Spleen (tissue), 11 donors: Measurements from ENCODE around the gene TMEM151A. TPM values are rescaled to one million over a fixed set of nuclear protein-coding genes. Genes with fewer than 3 reads are reported as not detected.
"Not testable (repeated sequence)": the region's sequence is repeated elsewhere in the genome, so short reads cannot be mapped to it uniquely, and the experiment has no call there.

ENCODE experiments used
- DNase-seq: peaks from one replicate; pipeline ENCODE4 v3.0.0-alpha.2; 2020
- H3K27ac ChIP-seq, 8 donors: fragments of 200-600 bp; sonication (generic) in 7 of 8; 1 replicate in 4 of 8; 2 replicates in 4 of 8; pipeline versions ENCODE4 v1.5.0 to v1.8.0; 2016 to 2021; ENCODE audit warnings: inconsistent platforms in 4 of 8, mild to moderate bottlenecking in 4 of 8, moderate library complexity in 1 of 8
- H3K27me3 ChIP-seq, 7 donors: fragments of 200-600 bp; sonication (generic) in 6 of 7; replicated peaks in 1 of 7; 1 replicate in 4 of 7; 2 replicates in 3 of 7; pipeline versions ENCODE4 v1.5.0 to v1.8.0; 2016 to 2021; ENCODE audit warnings: inconsistent platforms in 3 of 7, mild to moderate bottlenecking in 1 of 7
- H3K36me3 ChIP-seq, 6 donors: fragments of 200-600 bp; sonication (generic) in 5 of 6; 1 replicate in 4 of 6; 2 replicates in 2 of 6; pipeline versions ENCODE4 v1.5.0 to v1.8.0; 2016 to 2021; ENCODE audit warnings: inconsistent platforms in 2 of 6
- H3K4me1 ChIP-seq, 6 donors: fragments of 200-600 bp; sonication (generic) in 5 of 6; 1 replicate in 3 of 6; 2 replicates in 3 of 6; pipeline versions ENCODE4 v1.5.0 to v1.8.0; 2016 to 2021; ENCODE audit warnings: inconsistent platforms in 3 of 6
- H3K4me3 ChIP-seq, 8 donors: fragments of 200-600 bp; sonication (generic) in 7 of 8; 1 replicate in 4 of 8; 2 replicates in 4 of 8; pipeline versions ENCODE4 v1.5.0 to v1.8.0; 2016 to 2021; ENCODE audit warnings: inconsistent platforms in 4 of 8, mild to moderate bottlenecking in 4 of 8, moderate library complexity in 2 of 8
- H3K9me3 ChIP-seq, 8 donors: fragments of 200-600 bp; sonication (generic) in 7 of 8; 1 replicate in 4 of 8; 2 replicates in 4 of 8; pipeline versions ENCODE4 v1.5.0 to v1.8.0; 2016 to 2021; ENCODE audit warnings: inconsistent platforms in 4 of 8
- POLR2A ChIP-seq, 3 donors: fragments of 450-650 bp; IDR thresholded peaks; one replicate each; pipeline ENCODE4 v1.5.1; 2017; ENCODE audit warnings: antibody characterized with exemption in 3 of 3, mild to moderate bottlenecking in 1 of 3
- POLR2AphosphoS5 ChIP-seq, 3 donors: sonication (generic); formaldehyde crosslinking; IDR thresholded peaks; one replicate each; pipeline ENCODE4 v1.5.1; 2017; ENCODE audit warnings: antibody characterized with exemption in 3 of 3
- WGBS, 5 donors: extraction: QIAGEN DNeasy Blood & Tissue Kit in 3 of 5; methylation state at CpG; one replicate each; pipeline versions ENCODE4 v1.1.5 to v1.1.7; 2013 to 2018; 5-methylcytosine and 5-hydroxymethylcytosine counted together
- intact Hi-C: fragments of 100-400 bp; cut with DNase I; formaldehyde crosslinking; loops from one replicate; pipeline ENCODE4 v1.15.0; 2023; ENCODE audit warnings: low total_unique reads
- polyA plus RNA-seq, 3 donors: library from polyadenylated mRNA; stranded (reverse); fragments of 200-250 nt; gene quantifications; one replicate each; pipeline ENCODE4 v1.2.1, GENCODE V29; 2013
- total RNA-seq, 7 donors: library from RNA; depleted of rRNA in 3 of 7; stranded (reverse); fragments of >200 nt in 3 of 7; fragmentation: NEBNext Ultra II Directional in 4 of 7; extraction: Animal tissue kit (Norgen Biotek cat#: 25700) in 4 of 7; gene quantifications; one replicate each; pipeline versions ENCODE4 v1.1.0 to v1.2.1, GENCODE V29; 2016 to 2021
- TF ChIP-seq, protein P1 (sequence below), 11 experiments: fragments of 200-600 bp in 7 of 11; fragments of 450-650 bp in 4 of 11; sonication (generic) in 4 of 11; IDR thresholded peaks in 8 of 11; conservative IDR thresholded peaks in 3 of 11; 1 replicate in 7 of 11; 2 replicates in 4 of 11; pipeline versions ENCODE4 v1.4.0 to v1.8.0; 2016 to 2021; ENCODE audit warnings: antibody characterized with exemption in 11 of 11, inconsistent platforms in 4 of 11, mild to moderate bottlenecking in 1 of 11
- donor health status: healthy with polysubstance abuse.
- donor health status: DM: no; HTN: no; CAD: no; lungs with moderate emphysema.
- donor health status: DM: no; HTN: no; CAD: no.
- donor health status: Bipolar disorder and iron deficiency.
- donor health status: healthy.
- donor health status: DM: no; HTN: no; CAD: no.
- donor health status: DM: yes; HTN: yes; CAD: no.

Gene TMEM151A
- total and polyA plus RNA-seq, 10 donors, result 0.02 to 0.34 (median 0.02) TPM; not detected in 7

- intact Hi-C loops, result no loop called here
- TF ChIP-seq, protein P1, sequence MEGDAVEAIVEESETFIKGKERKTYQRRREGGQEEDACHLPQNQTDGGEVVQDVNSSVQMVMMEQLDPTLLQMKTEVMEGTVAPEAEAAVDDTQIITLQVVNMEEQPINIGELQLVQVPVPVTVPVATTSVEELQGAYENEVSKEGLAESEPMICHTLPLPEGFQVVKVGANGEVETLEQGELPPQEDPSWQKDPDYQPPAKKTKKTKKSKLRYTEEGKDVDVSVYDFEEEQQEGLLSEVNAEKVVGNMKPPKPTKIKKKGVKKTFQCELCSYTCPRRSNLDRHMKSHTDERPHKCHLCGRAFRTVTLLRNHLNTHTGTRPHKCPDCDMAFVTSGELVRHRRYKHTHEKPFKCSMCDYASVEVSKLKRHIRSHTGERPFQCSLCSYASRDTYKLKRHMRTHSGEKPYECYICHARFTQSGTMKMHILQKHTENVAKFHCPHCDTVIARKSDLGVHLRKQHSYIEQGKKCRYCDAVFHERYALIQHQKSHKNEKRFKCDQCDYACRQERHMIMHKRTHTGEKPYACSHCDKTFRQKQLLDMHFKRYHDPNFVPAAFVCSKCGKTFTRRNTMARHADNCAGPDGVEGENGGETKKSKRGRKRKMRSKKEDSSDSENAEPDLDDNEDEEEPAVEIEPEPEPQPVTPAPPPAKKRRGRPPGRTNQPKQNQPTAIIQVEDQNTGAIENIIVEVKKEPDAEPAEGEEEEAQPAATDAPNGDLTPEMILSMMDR (IDR thresholded peaks at IDR 0.05 in 8 of 11, conservative IDR thresholded peaks at IDR 0.05 in 3 of 11), result no peak
- peak; percentile 42 to 73 (median 61) for TF ChIP-seq POLR2AphosphoS5 (IDR thresholded peaks at IDR 0.05)
- Histone ChIP-seq H3K4me1 (peaks cover 18 to 66% (median 42%) of the 10 kb centered on the region in 6 donors), H3K36me3 (no peaks in the 10 kb centered on the region), H3K9me3 (no peaks in the 10 kb centered on the region), H3K27ac (peak overlapping the region; percentile 60 to 91 (median 80)), H3K4me3 (peak overlapping the region in 3 of 8 donors; percentile 28 to 54 (median 41)), H3K27me3 (peaks cover 0 to 26% (median 0%) of the 10 kb centered on the region in 7 donors)
- peak; percentile 90 for DNase-seq
- WGBS, 5 donors, result 14 to 19% (median 16%) methylated on average over 12 to 16 of the region's 16 CpGs
Observed at GRCh38 chr11:66317723-66318599, 26.3 kb downstream of the TMEM151A start.

GRCh38 chr11:66318600-66318970 lies 26.9 kb downstream of the TMEM151A start:
- 56 to 73% (median 60%) methylated on average over 3 of the region's 3 CpGs for WGBS, 5 donors
- H3K36me3 ChIP-seq, result no peaks in the 10 kb centered on the region
- no peak for DNase-seq
- H3K4me3 ChIP-seq, result no peak overlapping the region
- H3K27me3 ChIP-seq, result peaks cover 0 to 26% (median 0%) of the 10 kb centered on the region in 7 donors
- peaks cover 13 to 60% (median 36%) of the 10 kb centered on the region in 6 donors for H3K4me1 ChIP-seq
- no peaks in the 10 kb centered on the region for H3K9me3 ChIP-seq
- peak overlapping the region; percentile 60 to 91 (median 80) for H3K27ac ChIP-seq
- intact Hi-C loops, result no loop called here
- TF ChIP-seq, protein P1 (IDR thresholded peaks at IDR 0.05 in 8 of 11, conservative IDR thresholded peaks at IDR 0.05 in 3 of 11), result no peak
- TF ChIP-seq POLR2A (IDR thresholded peaks at IDR 0.05) (no peak), POLR2AphosphoS5 (IDR thresholded peaks at IDR 0.05) (no peak)

DNA sequence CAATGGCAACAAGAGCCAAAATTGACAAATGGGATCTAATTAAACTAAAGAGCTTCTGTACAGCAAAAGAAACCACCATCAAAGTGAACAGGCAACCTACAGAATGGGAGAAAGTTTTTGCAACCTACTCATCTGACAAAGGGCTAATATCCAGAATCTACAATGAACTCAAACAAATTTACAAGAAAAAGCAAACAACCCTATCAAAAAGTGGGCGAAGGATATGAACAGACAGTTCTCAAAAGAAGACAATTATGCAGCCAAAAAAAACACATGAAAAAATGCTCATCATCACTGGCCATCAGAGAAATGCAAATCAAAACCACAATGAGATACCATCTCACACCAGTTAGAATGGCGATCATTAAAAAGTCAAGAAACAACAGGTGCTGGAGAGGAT lies 28.6 kb downstream of the TMEM151A start:
- 85 to 95% (median 92%) methylated on average over 1 to 2 of the region's 2 CpGs for WGBS, 5 donors
- intact Hi-C loops, result not testable (repeated sequence)

DNA sequence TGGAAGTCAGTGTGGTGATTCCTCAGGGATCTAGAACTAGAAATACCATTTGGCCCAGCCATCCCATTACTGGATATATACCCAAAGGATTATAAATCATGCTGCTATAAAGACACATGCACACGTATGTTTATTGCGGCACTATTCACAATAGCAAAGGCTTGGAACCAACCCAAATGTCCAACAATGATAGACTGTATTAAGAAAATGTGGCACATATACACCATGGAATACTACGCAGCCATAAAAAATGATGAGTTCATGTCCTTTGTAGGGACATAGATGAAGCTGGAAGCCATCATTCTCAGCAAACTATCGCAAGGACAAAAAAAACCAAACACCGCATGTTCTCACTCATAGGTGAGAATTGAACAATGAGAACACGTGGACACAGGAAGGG lies 29.1 kb downstream of the TMEM151A start:
- H3K4me3 ChIP-seq, DNase-seq, H3K36me3 ChIP-seq, intact Hi-C loops, H3K9me3 ChIP-seq, H3K27ac ChIP-seq: not testable (repeated sequence)
- H3K4me1 ChIP-seq, result peaks cover 13 to 52% (median 34%) of the 10 kb centered on the region in 6 donors
- peaks cover 0 to 22% (median 0%) of the 10 kb centered on the region in 7 donors for H3K27me3 ChIP-seq
- 84 to 92% (median 88%) methylated on average over 6 of the region's 6 CpGs for WGBS, 5 donors

More for the DNA sequence above, 28.6 kb downstream of the TMEM151A start:
- DNase-seq, H3K27ac ChIP-seq, H3K36me3 ChIP-seq, H3K4me3 ChIP-seq, H3K9me3 ChIP-seq: not testable (repeated sequence)
- peaks cover 0 to 26% (median 0%) of the 10 kb centered on the region in 7 donors for H3K27me3 ChIP-seq
- peaks cover 13 to 52% (median 32%) of the 10 kb centered on the region in 6 donors for H3K4me1 ChIP-seq

DNA sequence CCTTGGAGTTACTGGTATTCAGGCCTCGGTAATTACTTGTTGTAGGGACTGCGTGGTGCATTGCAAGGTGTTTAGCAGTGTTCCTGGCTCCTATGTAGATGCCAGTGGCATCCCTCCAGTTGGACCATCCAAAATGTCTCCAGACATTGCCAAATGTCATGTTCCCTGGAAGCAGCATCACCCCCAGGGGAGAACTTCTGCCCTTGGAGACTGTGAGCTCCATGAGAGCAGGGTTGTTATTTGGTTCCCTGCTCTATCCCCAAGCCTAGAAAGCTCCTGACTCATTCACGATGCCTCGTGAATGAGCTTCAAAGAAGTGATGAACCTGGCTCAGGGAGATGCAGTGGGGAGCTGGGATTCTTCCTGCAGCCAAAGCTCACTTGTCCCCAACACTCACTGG lies 29.9 kb downstream of the TMEM151A start:
- Histone ChIP-seq H3K9me3 (no peaks in the 10 kb centered on the region), H3K27ac (no peak overlapping the region), H3K36me3 (no peaks in the 10 kb centered on the region), H3K27me3 (peaks cover 0 to 14% (median 0%) of the 10 kb centered on the region in 7 donors), H3K4me3 (no peak overlapping the region), H3K4me1 (peaks cover 13 to 52% (median 36%) of the 10 kb centered on the region in 6 donors)
- intact Hi-C loops, result no loop called here
- no peak for TF ChIP-seq POLR2AphosphoS5 (IDR thresholded peaks at IDR 0.05)
- TF ChIP-seq POLR2A (IDR thresholded peaks at IDR 0.05), result no peak
- TF ChIP-seq, protein P1 (IDR thresholded peaks at IDR 0.05 in 8 of 11, conservative IDR thresholded peaks at IDR 0.05 in 3 of 11), result no peak
- DNase-seq, result no peak
- WGBS, 5 donors, result 83 to 95% (median 94%) methylated on average over 4 of the region's 4 CpGs
